HepG2 (cell line): Measurements from ENCODE around the gene MPPE1. TPM values are rescaled to one million over a fixed set of nuclear protein-coding genes. Genes with fewer than 3 reads are reported as not detected.
A peak's percentile ranks its signal among the peaks of the same experiment; 100 is the strongest.

Experiments
- MAZ ChIP-seq, 2 experiments: sonication (generic) in 1 of 2; formaldehyde crosslinking in 1 of 2; IDR thresholded peaks; 2 replicates each; pipeline versions ENCODE4 v1.5.0 to v1.6.1; 2012 to 2020; ENCODE audit warnings: low read depth in 2 of 2, mild to moderate bottlenecking in 2 of 2, borderline replicate concordance in 1 of 2, improper control_type of control experiment in 1 of 2, low read length in 1 of 2, missing genetic modification reagents in 1 of 2, moderate library complexity in 1 of 2
- MXI1 ChIP-seq: IDR thresholded peaks from 3 replicates; pipeline ENCODE4 v1.6.1; 2012; ENCODE audit warnings: low read depth, low read length, inconsistent platforms, borderline replicate concordance
- MYC ChIP-seq: sonication (generic); formaldehyde crosslinking; IDR thresholded peaks from 2 replicates; pipeline ENCODE4 v1.9.0; 2021; ENCODE audit warnings: missing genetic modification reagents, borderline replicate concordance
- NFE2L1 ChIP-seq: sonication (generic); formaldehyde crosslinking; IDR thresholded peaks from 2 replicates; pipeline ENCODE4 v1.4.0; 2020; ENCODE audit warnings: missing genetic modification reagents, mild to moderate bottlenecking, borderline replicate concordance
- PHF5A ChIP-seq: IDR thresholded peaks from one replicate; pipeline ENCODE4 v1.6.1; 2018; ENCODE audit warnings: low read depth, missing genetic modification reagents; ENCODE audit not compliant: unreplicated experiment
- PTBP1 ChIP-seq: fragments of 200-400 bp; formaldehyde crosslinking; IDR thresholded peaks from 2 replicates; pipeline ENCODE4 v1.6.1; 2018; ENCODE audit warnings: low read length, low read depth; ENCODE audit not compliant: poor library complexity, severe bottlenecking
- U2AF1 ChIP-seq: fragments of 200-400 bp; formaldehyde crosslinking; optimal IDR thresholded peaks from 2 replicates; pipeline ENCODE3; 2017; ENCODE audit warnings: mild to moderate bottlenecking, low read depth, low read length
- ZBTB3 ChIP-seq: sonication (generic); formaldehyde crosslinking; IDR thresholded peaks from 2 replicates; pipeline ENCODE4 v1.4.0; 2020; ENCODE audit warnings: low read depth, mild to moderate bottlenecking, moderate library complexity, missing genetic modification reagents, borderline replicate concordance
- ZNF230 ChIP-seq: sonication (generic); formaldehyde crosslinking; IDR thresholded peaks from 2 replicates; pipeline ENCODE4 v1.4.0; 2020; ENCODE audit warnings: mild to moderate bottlenecking, missing genetic modification reagents
- ZNF430 ChIP-seq: sonication (generic); formaldehyde crosslinking; IDR thresholded peaks from 2 replicates; pipeline ENCODE4 v1.9.0; 2021; ENCODE audit warnings: mild to moderate bottlenecking, missing genetic modification reagents
- ZNF614 ChIP-seq: IDR thresholded peaks from 2 replicates; pipeline ENCODE4 v1.6.1; 2018; ENCODE audit warnings: missing biosample characterization, missing genetic modification reagents, inconsistent platforms, borderline replicate concordance
- ZNF660 ChIP-seq: sonication (generic); formaldehyde crosslinking; IDR thresholded peaks from 2 replicates; pipeline ENCODE4 v1.5.1; 2020; ENCODE audit warnings: mild to moderate bottlenecking, low read depth, missing genetic modification reagents, borderline replicate concordance
- ZSCAN21 ChIP-seq: sonication (generic); formaldehyde crosslinking; IDR thresholded peaks from 2 replicates; pipeline ENCODE4 v1.8.0; 2022; ENCODE audit warnings: mild to moderate bottlenecking, missing genetic modification reagents, moderate library complexity, borderline replicate concordance
- polyA plus RNA-seq, 8 experiments: library from polyadenylated mRNA; depleted of rRNA in 3 of 8; stranded (reverse) in 7 of 8; unstranded in 1 of 8; fragments of >200 nt; fragmentation: Illumina TruSeq in 4 of 8; extraction: Trizol in 4 of 8; gene quantifications; 2 replicates each; pipeline versions ENCODE4 v1.2.1 to v1.2.3, GENCODE V29; 2011 to 2016; ENCODE audit warnings: low read depth in 4 of 8, missing spikeins in 1 of 8, mixed read lengths in 1 of 8; ENCODE audit not compliant: insufficient read depth in 1 of 8
- total RNA-seq, 5 experiments: library from RNA; depleted of rRNA; stranded (reverse); fragments of >200 nt; fragmentation: Illumina TruSeq; extraction: Trizol; gene quantifications; 2 replicates each; pipeline ENCODE4 v1.2.3, GENCODE V29; 2016; ENCODE audit warnings: low read depth in 1 of 5
- TF ChIP-seq, protein P1 (sequence below): sonication (generic); formaldehyde crosslinking; IDR thresholded peaks from 2 replicates; pipeline ENCODE4 v1.4.0; 2020; ENCODE audit warnings: mild to moderate bottlenecking, missing genetic modification reagents
- TF ChIP-seq, protein P2 (sequence below): sonication (generic); formaldehyde crosslinking; IDR thresholded peaks from 2 replicates; pipeline ENCODE4 v1.5.0; 2020; ENCODE audit warnings: missing genetic modification reagents, mild to moderate bottlenecking, borderline replicate concordance
- TF ChIP-seq, protein P3 (sequence below): fragments of 450-650 bp; IDR thresholded peaks from 2 replicates; pipeline ENCODE4 v1.6.1; 2017; ENCODE audit warnings: mild to moderate bottlenecking
- TF ChIP-seq, protein P4 (sequence below): sonication (generic); formaldehyde crosslinking; IDR thresholded peaks from 2 replicates; pipeline ENCODE4 v1.4.0; 2020; ENCODE audit warnings: missing genetic modification reagents
- TF ChIP-seq, protein P5 (sequence below): IDR thresholded peaks from 2 replicates; pipeline ENCODE4 v1.6.1; 2016; ENCODE audit warnings: low read depth, borderline replicate concordance
- TF ChIP-seq, protein P6 (sequence below): sonication (generic); formaldehyde crosslinking; IDR thresholded peaks from 2 replicates; pipeline ENCODE4 v1.5.0; 2020; ENCODE audit warnings: missing genetic modification reagents

The MPPE1 gene
- total and polyA plus RNA-seq, 2 of the 13 experiments (the other 11 are each of a cell fraction or from before 2014, with no cell fraction given): 9.6 to 11.9 TPM

DNA sequence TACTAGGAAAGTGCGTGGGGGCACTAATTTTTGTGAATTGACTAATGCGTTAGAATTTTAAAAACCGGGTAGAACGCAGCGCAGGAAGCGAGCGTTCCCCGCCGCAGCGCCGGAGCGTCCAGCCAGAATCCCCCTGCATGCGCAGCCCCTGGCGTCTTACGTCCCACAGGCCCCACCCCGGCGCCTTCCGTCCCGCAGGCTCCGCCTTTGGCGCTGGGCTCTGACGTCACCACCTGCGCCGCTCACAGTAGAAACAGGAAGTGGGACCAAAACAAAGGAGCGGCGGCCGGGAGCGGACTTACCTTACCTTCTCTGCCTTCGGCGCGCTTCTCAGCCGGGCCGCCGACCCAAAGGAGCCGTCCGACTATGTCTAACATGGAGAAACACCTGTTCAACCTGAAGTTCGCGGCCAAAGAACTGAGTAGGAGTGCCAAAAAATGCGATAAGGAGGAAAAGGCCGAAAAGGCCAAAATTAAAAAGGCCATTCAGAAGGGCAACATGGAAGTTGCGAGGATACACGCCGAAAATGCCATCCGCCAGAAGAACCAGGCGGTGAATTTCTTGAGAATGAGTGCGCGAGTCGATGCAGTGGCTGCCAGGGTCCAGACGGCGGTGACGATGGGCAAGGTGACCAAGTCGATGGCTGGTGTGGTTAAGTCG is 56.8 kb downstream of the MPPE1 start, which contains the start of gene CHMP1B (continued):
- TF ChIP-seq, protein P1, sequence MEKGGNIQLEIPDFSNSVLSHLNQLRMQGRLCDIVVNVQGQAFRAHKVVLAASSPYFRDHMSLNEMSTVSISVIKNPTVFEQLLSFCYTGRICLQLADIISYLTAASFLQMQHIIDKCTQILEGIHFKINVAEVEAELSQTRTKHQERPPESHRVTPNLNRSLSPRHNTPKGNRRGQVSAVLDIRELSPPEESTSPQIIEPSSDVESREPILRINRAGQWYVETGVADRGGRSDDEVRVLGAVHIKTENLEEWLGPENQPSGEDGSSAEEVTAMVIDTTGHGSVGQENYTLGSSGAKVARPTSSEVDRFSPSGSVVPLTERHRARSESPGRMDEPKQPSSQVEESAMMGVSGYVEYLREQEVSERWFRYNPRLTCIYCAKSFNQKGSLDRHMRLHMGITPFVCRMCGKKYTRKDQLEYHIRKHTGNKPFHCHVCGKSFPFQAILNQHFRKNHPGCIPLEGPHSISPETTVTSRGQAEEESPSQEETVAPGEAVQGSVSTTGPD (CRISPR knock-in tag): 0 out of 2 replicates have a peak, but pooled peaks have one; percentile 20
- TF ChIP-seq ZBTB3 (CRISPR knock-in tag) (no peak), PTBP1 (no peak), MXI1 (peak; percentile 84; the same call in 1 of the 3 replicates), PHF5A (CRISPR knock-in tag) (peak; percentile 67), ZSCAN21 (CRISPR knock-in tag) (peak; percentile 56; the same call in 1 of the 2 replicates), ZNF614 (peak; percentile 79; the same call in 1 of the 2 replicates), U2AF1 (peak; percentile 31), ZNF660 (no peak), ZNF430 (CRISPR knock-in tag) (no peak), MAZ (IDR thresholded peaks at IDR 0.05; ENCODE audit: borderline replicate concordance, low read depth, low read length) (peak; percentile 61; the same call in 1 of the 2 replicates), MAZ (CRISPR knock-in tag; IDR thresholded peaks at IDR 0.05; ENCODE audit: low read depth) (peak; percentile 79), NFE2L1 (CRISPR knock-in tag) (no peak), ZNF230 (CRISPR knock-in tag) (no peak; the same call in 1 of the 2 replicates), MYC (peak; percentile 72; the same call in 1 of the 2 replicates)
- TF ChIP-seq, protein P2, sequence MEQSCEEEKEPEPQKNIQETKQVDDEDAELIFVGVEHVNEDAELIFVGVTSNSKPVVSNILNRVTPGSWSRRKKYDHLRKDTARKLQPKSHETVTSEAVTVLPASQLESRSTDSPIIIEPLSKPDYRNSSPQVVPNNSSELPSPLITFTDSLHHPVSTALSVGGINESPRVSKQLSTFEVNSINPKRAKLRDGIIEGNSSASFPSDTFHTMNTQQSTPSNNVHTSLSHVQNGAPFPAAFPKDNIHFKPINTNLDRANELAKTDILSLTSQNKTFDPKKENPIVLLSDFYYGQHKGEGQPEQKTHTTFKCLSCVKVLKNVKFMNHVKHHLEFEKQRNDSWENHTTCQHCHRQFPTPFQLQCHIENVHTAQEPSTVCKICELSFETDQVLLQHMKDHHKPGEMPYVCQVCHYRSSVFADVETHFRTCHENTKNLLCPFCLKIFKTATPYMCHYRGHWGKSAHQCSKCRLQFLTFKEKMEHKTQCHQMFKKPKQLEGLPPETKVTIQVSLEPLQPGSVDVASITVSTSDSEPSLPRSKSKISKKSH (CRISPR knock-in tag): no peak
- TF ChIP-seq, protein P3, sequence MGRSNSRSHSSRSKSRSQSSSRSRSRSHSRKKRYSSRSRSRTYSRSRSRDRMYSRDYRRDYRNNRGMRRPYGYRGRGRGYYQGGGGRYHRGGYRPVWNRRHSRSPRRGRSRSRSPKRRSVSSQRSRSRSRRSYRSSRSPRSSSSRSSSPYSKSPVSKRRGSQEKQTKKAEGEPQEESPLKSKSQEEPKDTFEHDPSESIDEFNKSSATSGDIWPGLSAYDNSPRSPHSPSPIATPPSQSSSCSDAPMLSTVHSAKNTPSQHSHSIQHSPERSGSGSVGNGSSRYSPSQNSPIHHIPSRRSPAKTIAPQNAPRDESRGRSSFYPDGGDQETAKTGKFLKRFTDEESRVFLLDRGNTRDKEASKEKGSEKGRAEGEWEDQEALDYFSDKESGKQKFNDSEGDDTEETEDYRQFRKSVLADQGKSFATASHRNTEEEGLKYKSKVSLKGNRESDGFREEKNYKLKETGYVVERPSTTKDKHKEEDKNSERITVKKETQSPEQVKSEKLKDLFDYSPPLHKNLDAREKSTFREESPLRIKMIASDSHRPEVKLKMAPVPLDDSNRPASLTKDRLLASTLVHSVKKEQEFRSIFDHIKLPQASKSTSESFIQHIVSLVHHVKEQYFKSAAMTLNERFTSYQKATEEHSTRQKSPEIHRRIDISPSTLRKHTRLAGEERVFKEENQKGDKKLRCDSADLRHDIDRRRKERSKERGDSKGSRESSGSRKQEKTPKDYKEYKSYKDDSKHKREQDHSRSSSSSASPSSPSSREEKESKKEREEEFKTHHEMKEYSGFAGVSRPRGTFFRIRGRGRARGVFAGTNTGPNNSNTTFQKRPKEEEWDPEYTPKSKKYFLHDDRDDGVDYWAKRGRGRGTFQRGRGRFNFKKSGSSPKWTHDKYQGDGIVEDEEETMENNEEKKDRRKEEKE: no peak
- TF ChIP-seq, protein P4, sequence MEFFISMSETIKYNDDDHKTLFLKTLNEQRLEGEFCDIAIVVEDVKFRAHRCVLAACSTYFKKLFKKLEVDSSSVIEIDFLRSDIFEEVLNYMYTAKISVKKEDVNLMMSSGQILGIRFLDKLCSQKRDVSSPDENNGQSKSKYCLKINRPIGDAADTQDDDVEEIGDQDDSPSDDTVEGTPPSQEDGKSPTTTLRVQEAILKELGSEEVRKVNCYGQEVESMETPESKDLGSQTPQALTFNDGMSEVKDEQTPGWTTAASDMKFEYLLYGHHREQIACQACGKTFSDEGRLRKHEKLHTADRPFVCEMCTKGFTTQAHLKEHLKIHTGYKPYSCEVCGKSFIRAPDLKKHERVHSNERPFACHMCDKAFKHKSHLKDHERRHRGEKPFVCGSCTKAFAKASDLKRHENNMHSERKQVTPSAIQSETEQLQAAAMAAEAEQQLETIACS (CRISPR knock-in tag): peak; percentile 33; the same call in 1 of the 2 replicates
- TF ChIP-seq, protein P5, sequence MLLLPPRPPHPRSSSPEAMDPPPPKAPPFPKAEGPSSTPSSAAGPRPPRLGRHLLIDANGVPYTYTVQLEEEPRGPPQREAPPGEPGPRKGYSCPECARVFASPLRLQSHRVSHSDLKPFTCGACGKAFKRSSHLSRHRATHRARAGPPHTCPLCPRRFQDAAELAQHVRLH (CRISPR knock-in tag): peak; percentile 85
- TF ChIP-seq, protein P6, sequence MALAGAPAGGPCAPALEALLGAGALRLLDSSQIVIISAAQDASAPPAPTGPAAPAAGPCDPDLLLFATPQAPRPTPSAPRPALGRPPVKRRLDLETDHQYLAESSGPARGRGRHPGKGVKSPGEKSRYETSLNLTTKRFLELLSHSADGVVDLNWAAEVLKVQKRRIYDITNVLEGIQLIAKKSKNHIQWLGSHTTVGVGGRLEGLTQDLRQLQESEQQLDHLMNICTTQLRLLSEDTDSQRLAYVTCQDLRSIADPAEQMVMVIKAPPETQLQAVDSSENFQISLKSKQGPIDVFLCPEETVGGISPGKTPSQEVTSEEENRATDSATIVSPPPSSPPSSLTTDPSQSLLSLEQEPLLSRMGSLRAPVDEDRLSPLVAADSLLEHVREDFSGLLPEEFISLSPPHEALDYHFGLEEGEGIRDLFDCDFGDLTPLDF: peak; percentile 59; the same call in 1 of the 2 replicates
